HG03469 (cell line): ENCODE results near the gene COTL1.
"Not testable (repeated sequence)": the region's sequence is repeated elsewhere in the genome, so short reads cannot be mapped to it uniquely, and the experiment has no call there.

Experiments used
- ATAC-seq: cut with Tn5 transposase; IDR thresholded peaks from one replicate; pipeline ENCODE4 v1.9.1; 2021; ENCODE audit warnings: mild to moderate bottlenecking, moderate library complexity, moderate number of reproducible peaks; ENCODE audit not compliant: unreplicated experiment

The COTL1 gene

DNA sequence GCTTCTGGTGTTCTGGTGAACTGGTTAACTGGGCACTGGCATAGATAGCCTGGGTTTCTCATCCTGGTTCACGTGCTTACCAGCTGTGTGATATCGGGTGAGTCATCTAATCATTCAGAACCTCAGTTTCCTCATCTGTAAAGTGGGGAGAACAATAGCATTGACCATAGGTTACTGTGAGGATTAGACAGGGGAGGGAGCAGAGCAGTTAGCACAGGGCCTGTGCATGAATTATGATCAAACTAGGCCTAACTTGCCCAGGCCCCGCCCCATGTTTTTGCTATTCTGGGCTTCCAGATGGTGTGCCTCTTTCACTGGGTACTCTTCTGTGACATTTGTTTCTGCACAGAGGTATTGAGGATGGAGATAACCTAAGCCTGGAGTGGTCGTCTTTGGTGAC lies 25.8 kb upstream of the COTL1 start:
- ATAC-seq, result no peak

GRCh38 chr16:84643180-84643583 lies 25.3 kb upstream of the COTL1 start:
- no peak for ATAC-seq

DNA sequence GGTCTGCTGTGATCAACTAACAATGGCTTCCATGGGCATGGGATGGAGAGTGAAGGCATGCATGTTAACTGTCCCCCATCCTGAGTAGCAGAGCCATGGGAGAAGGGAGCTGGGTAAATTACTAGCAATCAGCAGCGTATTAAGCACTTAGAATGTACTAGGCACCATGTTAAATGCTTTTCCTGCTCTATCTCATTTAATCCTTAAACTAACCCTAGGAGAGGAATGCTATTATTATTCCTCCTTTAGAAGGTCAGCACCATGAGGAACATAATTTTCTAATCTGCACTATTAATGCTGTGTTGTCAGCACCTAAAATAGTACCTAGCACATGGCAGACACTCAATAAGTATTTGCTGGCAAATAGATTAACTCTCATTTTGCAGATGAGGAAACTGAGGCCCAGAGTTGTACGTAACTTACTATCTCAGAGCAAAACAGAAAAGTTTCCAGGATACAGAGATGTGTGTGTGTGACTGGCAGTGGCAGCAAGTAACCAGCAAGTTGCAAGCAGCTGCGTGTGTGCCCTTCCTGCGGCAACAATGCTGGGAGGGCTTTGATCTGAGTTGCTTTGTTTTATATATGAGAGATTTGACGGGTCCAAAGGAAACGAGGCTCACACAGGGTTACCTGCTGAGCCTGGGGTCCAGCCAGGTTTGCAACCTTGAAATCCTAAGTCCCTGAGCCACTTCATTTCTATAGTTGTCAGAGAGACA lies 23.9 kb upstream of the COTL1 start:
- ATAC-seq, result no peak

GRCh38 chr16:84640145-84640544 lies 22.3 kb upstream of the COTL1 start:
- ATAC-seq, result no peak

DNA sequence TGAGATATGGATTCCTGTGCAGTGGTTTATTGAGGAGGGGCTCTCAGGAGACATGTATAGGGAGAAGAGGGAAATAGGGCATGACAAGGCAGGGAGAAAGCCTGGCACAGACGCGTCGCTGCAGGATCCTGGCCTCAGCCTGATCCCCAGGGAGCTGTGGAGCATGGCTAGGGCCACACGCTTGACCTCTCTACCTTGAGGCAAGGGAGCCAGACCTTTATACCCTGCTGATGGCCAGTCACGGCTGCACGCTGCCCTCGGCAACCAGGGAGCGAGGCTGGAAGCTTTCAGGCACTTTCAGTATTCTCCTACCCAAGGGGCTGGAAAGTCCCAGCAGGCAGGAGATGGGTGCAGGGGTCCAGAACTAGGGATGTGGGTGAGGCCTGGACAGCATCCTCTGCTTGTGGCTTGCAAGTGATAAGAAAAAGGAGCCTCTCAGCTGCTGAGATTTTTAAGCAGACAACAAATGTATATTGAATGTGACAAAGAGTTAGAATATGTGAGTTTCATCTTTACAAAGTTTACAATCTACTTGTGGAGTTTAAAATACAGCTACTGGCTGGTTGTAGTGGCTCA lies 20.4 kb upstream of the COTL1 start:
- ATAC-seq, result no peak

- no peak for ATAC-seq
These were observed 19.8 kb upstream of the COTL1 start for GRCh38 chr16:84637709-84638108.

DNA sequence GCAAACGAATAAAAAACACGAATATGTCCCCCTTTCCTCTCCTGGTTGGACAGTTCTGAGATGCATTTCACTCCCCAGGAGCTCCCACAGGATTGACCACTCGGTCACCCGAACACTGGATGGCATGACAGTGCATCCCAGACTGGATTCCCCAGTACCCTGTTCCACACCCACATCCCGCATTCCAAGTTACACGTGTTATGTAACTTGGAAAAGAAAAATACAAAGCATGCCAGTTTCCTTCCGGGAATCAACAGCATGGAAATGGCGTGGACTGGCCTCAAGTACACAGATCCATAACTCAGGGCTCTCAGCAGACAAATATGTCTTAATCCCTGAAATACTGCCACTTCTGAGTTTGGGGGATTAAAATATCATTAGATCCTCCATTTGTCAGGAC lies 17.8 kb upstream of the COTL1 start:
- ATAC-seq, result no peak

- no peak for ATAC-seq
These were observed 15.7 kb upstream of the COTL1 start for GRCh38 chr16:84633622-84634021.

DNA sequence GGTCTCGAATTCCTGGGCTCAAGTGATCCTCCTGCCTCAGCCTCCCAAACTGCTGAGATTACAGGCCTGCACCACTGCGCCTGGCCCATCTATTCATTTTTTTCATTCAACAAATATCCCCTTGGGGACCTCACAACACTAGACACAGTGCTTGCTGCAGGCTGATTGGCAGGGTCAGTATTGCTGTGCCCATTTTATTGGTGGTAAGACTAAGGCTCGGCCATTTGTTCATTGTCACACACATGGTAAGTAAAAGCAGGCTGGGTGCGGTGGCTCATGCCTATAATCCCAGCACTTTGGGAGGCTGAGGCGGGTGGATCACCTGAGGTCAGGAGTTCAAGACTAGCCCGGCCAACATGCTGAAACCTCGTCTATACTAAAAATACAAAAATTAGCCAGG lies 15.0 kb upstream of the COTL1 start:
- ATAC-seq, result not testable (repeated sequence)

DNA sequence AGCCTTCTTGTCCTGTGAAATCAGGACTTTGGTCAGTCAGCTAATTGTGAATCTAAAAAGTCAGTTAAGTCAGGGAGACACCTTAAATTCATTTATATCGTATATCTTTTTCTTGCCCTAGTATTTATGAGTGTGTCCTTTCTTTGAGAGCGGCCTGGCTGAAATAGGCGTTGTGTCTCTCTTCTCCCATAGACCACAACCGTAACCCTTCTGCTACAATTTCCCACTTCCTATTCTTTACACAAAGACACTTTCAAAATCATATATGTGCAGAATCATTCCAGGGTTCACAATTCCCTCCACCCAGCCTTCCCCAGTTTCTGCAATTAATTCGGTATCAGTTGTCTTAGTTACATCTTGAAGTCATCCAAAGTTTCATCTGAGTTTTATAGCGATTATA lies 14.0 kb upstream of the COTL1 start:
- no peak for ATAC-seq

DNA sequence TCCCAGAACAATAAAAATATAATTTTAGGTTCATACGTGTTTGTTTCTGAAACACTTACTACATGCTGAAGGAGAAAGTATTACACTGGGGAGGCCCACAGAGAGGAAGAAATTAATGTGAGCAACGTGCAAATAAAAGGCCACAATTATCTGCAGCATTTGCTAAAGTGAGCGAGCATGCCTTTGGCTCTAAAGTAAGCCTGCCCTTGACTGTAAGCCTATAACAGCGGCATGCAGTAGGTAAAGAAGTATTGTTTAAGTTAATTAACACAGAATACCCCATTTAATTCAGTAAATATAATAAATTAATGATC lies 13.2 kb upstream of the COTL1 start:
- ATAC-seq, result no peak

DNA sequence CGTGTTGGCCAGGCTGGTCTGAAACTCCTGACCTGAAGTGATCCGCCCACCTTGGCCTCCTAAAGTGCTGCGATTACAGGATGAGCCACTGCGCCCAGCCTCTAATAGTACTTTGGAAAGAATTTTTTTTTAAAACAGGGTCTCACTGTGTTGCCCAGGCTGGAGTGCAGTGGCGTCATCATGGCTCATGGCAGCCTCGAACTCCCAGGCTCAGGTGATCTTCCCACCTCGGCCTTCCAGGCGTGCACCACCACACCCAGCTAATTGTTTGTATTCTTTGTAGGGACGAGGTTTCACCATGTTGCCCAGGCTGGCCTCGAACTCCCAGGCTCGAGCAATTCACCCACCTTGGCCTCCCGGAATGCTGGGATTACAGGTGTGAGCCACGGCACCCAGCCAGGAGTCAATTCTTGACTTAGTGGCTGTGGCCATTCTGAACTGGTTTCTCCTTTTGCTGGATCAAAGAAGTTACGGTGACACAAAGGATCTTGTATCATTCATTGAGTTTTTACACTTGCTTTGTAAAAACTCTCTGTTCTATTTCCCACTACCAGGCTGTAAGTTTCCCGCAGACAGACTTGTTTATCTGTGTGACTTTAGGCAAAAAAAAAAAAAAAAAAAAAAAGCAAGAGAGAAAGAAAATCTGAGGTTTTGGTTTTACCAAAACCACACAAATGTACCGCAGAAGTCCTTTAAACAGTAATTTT lies 12.7 kb upstream of the COTL1 start:
- no peak for ATAC-seq

- no peak for ATAC-seq
These were observed 12.1 kb upstream of the COTL1 start for GRCh38 chr16:84630009-84630408.

DNA sequence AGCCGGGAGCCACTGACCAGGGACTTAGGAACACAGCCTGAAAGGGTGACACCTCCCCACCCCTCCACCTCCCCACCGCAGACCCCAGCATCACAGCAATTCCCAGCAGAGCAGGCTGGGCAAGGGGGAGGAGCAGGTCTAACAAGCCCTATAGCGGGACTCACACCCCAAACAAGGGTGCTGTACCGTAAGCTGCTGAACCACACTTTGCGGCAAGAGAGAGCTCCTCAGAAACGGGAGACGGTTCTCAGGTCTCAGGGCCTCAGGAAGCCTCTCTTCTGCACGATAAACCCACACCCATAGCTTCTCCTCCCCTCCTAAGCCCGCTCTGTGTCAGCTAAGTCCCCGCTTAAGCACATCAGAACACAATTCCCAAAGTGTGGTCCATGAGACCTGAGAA lies 11.7 kb upstream of the COTL1 start:
- no peak for ATAC-seq

DNA sequence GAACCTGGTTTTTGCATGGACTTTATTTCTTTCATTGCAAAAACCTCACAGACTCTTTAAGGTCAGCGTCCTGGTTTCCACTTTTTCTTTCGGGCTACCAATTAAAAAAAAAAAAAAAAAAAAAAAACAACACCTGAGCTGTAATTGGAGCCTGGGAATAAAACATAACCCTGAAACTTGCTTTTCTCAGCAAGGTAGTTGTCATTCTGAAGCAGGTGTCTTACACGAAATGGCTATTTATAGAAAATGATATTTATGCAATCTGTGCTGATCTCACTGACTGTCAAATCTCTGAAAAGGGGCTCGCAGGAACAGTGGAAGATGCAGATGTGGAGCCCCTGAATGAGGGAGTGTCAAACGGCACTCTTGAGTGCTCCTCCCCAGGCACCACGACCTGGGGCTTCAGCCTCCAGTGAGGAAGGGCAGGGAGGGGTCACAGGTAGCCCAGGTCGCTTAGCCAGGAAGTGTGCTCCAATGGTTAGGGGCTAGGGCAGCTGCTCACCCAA lies 10.4 kb upstream of the COTL1 start:
- no peak for ATAC-seq

- ATAC-seq, result no peak
These were observed 7.7 kb upstream of the COTL1 start for GRCh38 chr16:84625556-84625955.

DNA sequence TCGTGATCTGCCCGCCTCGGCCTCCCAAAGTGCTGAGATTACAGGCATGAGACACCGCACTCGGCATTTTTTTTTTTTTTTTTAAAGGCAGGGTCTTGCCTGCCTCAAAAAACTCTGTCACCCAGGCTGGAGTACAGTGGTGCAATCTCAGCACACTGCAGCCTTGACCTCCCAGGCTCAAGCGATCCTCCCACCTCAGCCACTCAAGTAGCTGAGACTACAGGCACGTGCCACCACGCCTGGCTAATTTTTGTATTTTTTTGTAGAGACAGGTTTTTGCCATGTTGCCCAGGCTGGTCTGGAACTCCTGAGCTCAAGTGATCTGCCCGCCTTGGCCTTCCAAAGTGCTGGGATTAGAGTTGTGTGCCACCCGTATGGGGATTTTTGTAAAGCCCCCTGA lies 3.0 kb upstream of the COTL1 start:
- not testable (repeated sequence) for ATAC-seq

GRCh38 chr16:84618581-84619460 lies 943 bp upstream of the COTL1 start:
- no peak for ATAC-seq

GRCh38 chr16:84617041-84617790 lies 662 bp downstream of the COTL1 start:
- ATAC-seq, result no peak

DNA sequence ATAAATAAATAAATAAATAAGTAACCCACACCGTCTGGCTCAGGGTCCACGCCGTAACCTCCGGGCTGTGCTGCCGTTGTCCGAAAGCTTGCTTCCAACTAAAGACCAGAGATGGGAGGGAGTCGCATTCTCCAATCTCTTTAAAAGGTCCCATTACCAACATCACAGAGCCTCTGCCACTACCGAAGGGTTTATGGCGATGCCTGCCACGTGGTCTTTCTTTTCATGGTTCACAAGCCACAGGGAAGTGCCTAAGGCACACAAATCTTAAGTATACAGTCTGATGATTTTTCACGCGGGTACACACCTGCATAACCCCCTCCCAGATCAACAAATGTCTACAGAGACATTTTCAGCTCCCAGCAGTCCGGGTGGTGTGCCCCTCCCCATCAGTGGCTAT lies 1.4 kb downstream of the COTL1 start:
- no peak for ATAC-seq
